ENCODE measurements around the gene DEAF1.

DNA sequence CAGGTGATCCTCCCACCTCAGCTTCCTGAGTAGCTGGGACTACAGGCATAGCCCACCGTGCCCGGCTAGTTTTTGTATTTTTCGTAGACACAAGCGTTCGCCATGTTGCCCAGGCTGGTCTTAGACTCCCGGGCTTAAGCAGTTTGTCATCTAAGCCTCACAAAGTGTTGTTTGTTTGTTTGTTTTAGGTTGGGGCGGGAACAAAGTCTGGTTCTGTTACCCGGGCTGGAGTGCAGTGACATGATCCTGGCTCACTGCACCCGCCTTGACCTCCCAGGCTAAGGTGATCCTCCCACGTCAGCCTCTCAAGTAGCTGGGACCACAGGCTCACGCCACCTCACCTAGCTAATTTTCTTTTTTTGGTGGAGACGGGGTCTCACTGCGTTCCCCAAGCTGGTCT, 91.9 kb downstream of the DEAF1 start:
- no peak for TF ChIP-seq EP300 (IDR thresholded peaks at IDR 0.05)
- TF ChIP-seq, protein P1, sequence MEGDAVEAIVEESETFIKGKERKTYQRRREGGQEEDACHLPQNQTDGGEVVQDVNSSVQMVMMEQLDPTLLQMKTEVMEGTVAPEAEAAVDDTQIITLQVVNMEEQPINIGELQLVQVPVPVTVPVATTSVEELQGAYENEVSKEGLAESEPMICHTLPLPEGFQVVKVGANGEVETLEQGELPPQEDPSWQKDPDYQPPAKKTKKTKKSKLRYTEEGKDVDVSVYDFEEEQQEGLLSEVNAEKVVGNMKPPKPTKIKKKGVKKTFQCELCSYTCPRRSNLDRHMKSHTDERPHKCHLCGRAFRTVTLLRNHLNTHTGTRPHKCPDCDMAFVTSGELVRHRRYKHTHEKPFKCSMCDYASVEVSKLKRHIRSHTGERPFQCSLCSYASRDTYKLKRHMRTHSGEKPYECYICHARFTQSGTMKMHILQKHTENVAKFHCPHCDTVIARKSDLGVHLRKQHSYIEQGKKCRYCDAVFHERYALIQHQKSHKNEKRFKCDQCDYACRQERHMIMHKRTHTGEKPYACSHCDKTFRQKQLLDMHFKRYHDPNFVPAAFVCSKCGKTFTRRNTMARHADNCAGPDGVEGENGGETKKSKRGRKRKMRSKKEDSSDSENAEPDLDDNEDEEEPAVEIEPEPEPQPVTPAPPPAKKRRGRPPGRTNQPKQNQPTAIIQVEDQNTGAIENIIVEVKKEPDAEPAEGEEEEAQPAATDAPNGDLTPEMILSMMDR (IDR thresholded peaks at IDR 0.05) = no peak
